HG03139 (cell line): ENCODE measurements around the gene STMN1.

Source experiments
- ATAC-seq: cut with Tn5 transposase; IDR thresholded peaks from one replicate; pipeline ENCODE4 v1.9.1; 2021; ENCODE audit not compliant: unreplicated experiment

STMN1 gene

GRCh38 chr1:25922056-25922970 is 16.1 kb upstream of the STMN1 start:
- ATAC-seq = no peak

- ATAC-seq = no peak
These were observed 12.4 kb upstream of the STMN1 start for GRCh38 chr1:25918615-25919014.

GRCh38 chr1:25917996-25918395 is 11.8 kb upstream of the STMN1 start:
- ATAC-seq = no peak

- no peak for ATAC-seq
These were observed 10.2 kb upstream of the STMN1 start for GRCh38 chr1:25916460-25916859.

- no peak for ATAC-seq
These were observed 8.1 kb upstream of the STMN1 start for GRCh38 chr1:25914074-25914995.

- no peak for ATAC-seq
These were observed 7.0 kb upstream of the STMN1 start for GRCh38 chr1:25913206-25913605.

GRCh38 chr1:25912076-25912831 is 6.0 kb upstream of the STMN1 start:
- no peak for ATAC-seq

- ATAC-seq = no peak
These were observed 4.9 kb upstream of the STMN1 start for GRCh38 chr1:25911162-25911561.

- no peak for ATAC-seq
These were observed 2.8 kb upstream of the STMN1 start for GRCh38 chr1:25909040-25909439.

- ATAC-seq = no peak
These were observed 1.9 kb upstream of the STMN1 start for GRCh38 chr1:25908161-25908560.

GRCh38 chr1:25907601-25908000 is 1.4 kb upstream of the STMN1 start:
- no peak for ATAC-seq

- ATAC-seq = no peak
These were observed 553 bp upstream of the STMN1 start for GRCh38 chr1:25906644-25907300.

- ATAC-seq = peak; percentile 65
These were observed 1.1 kb downstream of the STMN1 start for GRCh38 chr1:25904943-25905679.

GRCh38 chr1:25903986-25904385 is 2.2 kb downstream of the STMN1 start:
- no peak for ATAC-seq

- ATAC-seq = no peak
These were observed 3.8 kb downstream of the STMN1 start for GRCh38 chr1:25902462-25902861.

GRCh38 chr1:25900219-25900618 is 6.0 kb downstream of the STMN1 start:
- ATAC-seq = no peak

- no peak for ATAC-seq
These were observed 6.4 kb downstream of the STMN1 start for GRCh38 chr1:25899792-25900191.

GRCh38 chr1:25898223-25899015 is 7.8 kb downstream of the STMN1 start:
- ATAC-seq = no peak

GRCh38 chr1:25897754-25898153 is 8.5 kb downstream of the STMN1 start:
- ATAC-seq = no peak
